Brain microvascular endothelial cell (primary cell): Measurements from ENCODE around the gene IP6K1.
"Not testable (repeated sequence)": the region's sequence is repeated elsewhere in the genome, so short reads cannot be mapped to it uniquely, and the experiment has no call there.

ENCODE experiments used
- DNase-seq: peaks from one replicate; pipeline ENCODE4 v3.0.0-alpha.2; 2020
- H3K27ac ChIP-seq: fragments of 250-450 bp; sonication (Bioruptor Pico); 2 replicates; pipeline ENCODE4 v1.5.1; 2020; ENCODE audit warnings: mild to moderate bottlenecking, moderate library complexity
- H3K27me3 ChIP-seq: fragments of 250-450 bp; sonication (Bioruptor Pico); replicated peaks from 2 replicates; pipeline ENCODE4 v1.5.1; 2020; ENCODE audit warnings: mild to moderate bottlenecking
- H3K36me3 ChIP-seq: fragments of 250-450 bp; sonication (Bioruptor Pico); replicated peaks from 2 replicates; pipeline ENCODE4 v1.5.1; 2020; ENCODE audit warnings: mild to moderate bottlenecking
- H3K4me3 ChIP-seq: 2 replicates; pipeline ENCODE4 v1.5.1; 2011; ENCODE audit warnings: low read depth, mild to moderate bottlenecking, control low read depth, low read length, moderate library complexity
- in situ Hi-C: cut with HindIII; loops from 2 replicates; pipeline ENCODE4 v1.10.0; 2017; ENCODE audit warnings: low sequenced_read_pairs, low pct_ligation_motif_present
- TF ChIP-seq, protein P1 (sequence below): IDR thresholded peaks from 2 replicates; pipeline ENCODE4 v1.5.1; 2011; ENCODE audit warnings: low read depth, mild to moderate bottlenecking, moderate library complexity, low read length, control low read depth, inconsistent platforms; ENCODE audit errors: missing control alignments

The IP6K1 gene

DNA sequence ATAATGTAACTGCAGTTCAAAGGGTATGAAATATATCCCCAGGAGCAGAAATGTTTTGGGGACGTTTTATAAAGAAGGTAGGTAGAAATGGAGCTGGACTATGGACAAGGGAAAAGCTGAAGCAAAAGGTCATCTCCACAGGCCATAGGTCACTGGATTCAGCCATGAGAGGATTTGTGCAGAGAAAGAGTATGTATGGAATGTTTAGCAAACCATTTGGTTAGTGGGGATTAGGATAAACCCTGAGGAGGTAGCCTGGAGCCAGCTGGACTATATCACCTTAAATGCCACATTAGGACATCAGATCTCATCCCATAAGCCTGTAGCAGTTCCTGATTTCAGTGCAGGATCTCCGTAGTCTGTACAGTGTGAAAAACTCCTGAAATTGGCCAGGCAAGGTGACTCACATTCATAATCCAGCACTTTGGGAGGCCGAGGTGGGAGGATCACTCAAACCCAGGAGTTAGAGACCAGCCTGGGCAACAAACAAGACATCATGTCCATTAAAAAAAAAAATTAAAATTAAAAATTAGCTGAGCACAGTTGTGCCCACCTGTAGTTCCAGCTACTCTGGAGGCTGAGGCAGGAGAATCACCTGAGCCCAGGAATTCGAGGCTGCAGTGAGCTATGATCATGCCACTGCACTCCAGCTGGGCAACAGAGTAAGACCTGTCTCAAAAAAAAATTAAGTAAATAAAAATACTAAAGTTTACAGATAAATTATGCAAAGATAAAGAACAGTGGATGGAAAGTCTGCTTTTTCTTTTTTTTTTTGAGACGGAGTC, 4.7 kb downstream of the IP6K1 start:
- DNase-seq = no peak

DNA sequence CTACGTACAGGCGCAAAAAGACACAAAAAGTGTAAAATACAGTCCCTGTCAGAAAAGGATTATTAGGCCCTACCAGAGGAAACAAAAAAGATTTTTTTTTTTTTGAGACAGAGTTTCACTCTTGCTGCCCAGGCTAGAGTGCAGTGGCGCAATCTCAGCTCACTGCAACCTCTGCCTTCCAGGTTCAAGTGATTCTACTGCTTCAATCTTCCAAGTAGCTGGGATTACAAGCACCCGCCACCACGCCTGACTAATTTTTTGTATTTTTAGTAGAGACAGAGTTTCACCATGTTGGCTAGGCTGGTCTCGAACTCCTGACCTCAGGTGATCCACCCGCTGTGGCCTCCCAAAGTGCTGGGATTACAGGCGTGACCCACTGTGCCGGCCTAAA, 5.4 kb downstream of the IP6K1 start:
- H3K4me3 ChIP-seq, in situ Hi-C loops, H3K27ac ChIP-seq, DNase-seq, H3K27me3 ChIP-seq: not testable (repeated sequence)
- peaks cover 10% of the 10 kb centered on the region for H3K36me3 ChIP-seq

More for the DNA sequence above, 4.7 kb downstream of the IP6K1 start:
- peaks cover 10% of the 10 kb centered on the region for H3K36me3 ChIP-seq
- H3K27ac ChIP-seq = no peak overlapping the region
- TF ChIP-seq, protein P1, sequence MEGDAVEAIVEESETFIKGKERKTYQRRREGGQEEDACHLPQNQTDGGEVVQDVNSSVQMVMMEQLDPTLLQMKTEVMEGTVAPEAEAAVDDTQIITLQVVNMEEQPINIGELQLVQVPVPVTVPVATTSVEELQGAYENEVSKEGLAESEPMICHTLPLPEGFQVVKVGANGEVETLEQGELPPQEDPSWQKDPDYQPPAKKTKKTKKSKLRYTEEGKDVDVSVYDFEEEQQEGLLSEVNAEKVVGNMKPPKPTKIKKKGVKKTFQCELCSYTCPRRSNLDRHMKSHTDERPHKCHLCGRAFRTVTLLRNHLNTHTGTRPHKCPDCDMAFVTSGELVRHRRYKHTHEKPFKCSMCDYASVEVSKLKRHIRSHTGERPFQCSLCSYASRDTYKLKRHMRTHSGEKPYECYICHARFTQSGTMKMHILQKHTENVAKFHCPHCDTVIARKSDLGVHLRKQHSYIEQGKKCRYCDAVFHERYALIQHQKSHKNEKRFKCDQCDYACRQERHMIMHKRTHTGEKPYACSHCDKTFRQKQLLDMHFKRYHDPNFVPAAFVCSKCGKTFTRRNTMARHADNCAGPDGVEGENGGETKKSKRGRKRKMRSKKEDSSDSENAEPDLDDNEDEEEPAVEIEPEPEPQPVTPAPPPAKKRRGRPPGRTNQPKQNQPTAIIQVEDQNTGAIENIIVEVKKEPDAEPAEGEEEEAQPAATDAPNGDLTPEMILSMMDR = no peak
- H3K27me3 ChIP-seq = no peaks in the 10 kb centered on the region
- in situ Hi-C loops = no loop called here
- H3K4me3 ChIP-seq = no peak overlapping the region

DNA sequence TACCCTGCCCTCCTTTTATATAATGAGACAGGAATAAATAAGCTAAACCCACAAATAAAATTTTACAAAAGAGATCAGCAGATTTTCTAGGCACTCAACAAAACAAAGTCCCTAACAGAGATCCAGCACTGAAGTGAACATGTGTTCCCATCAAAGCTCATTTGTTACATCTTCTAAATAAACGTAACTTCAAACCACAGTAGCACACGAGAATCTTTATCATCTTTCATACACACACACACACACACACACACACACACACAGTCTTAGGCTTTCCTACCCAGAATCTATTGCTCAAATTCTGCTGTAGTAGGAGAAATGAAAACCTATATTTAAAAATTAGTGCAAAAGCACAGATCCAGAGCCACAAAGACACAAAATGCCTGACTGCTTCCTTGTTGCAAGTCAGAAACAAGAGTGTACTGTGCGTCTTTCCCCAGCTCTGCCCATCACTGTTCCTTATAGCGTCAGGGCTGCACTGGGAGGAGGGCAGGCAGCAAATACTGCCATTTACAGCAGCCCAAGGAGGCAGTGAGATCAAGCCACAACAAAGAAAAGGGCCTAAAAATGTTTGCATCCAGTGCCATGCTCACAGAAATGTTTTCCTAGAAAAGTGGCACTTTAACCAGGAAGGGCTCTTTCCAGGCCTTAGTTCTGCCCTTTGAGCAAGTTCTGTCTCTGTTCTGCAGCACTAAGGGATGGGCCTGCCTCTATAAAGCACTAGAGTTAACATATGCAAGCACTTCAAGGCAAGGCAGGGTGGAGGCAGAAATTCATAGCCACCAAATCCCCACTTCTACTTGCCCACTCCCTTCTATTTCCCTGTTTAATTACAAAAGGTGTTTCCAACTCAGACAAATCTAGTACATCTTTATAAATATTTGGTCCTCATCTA, 6.0 kb downstream of the IP6K1 start:
- TF ChIP-seq, protein P1 = no peak
- Histone ChIP-seq H3K27ac (no peak overlapping the region), H3K36me3 (peaks cover 10% of the 10 kb centered on the region)

DNA sequence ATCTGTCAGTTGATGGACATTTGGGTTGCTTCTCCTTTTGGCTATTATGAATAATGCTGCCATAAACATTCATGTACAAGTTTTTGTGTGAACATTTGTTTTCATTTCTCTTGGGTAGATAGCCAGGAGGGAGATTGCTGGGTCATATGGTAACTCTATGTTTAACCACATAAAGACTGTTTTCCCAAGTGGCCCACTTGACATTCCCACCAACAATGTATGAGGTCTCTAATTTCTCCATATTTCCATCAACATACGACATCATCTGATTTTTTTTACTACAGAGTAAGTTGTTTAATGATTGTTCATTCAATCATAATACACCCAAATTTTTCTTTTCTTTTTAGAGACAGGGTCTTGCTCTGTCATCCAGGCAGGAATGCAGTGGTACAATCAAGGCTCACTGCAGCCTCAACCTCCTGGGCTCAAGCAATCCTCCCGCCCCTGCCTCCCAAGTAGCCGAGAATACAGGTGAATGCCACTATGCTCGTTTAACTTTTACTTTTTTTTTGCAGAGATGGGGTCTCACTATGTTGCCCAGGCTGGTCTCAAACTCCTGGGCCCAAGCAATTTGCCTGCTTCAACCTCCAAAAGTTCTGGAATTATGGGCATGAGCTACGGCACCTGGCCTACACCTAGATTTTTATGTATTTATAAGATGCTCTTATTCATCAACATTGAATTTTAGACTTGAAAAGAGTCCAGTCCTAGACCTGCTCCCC, 6.8 kb downstream of the IP6K1 start:
- no peaks in the 10 kb centered on the region for H3K27me3 ChIP-seq
- H3K27ac ChIP-seq = no peak overlapping the region
- H3K4me3 ChIP-seq = no peak overlapping the region
- peaks cover 8% of the 10 kb centered on the region for H3K36me3 ChIP-seq
- in situ Hi-C loops = no loop called here
- DNase-seq = no peak
- TF ChIP-seq, protein P1 = no peak

More for the DNA sequence above, 6.0 kb downstream of the IP6K1 start:
- DNase-seq = no peak
- in situ Hi-C loops = no loop called here
- Histone ChIP-seq H3K4me3 (no peak overlapping the region), H3K27me3 (no peaks in the 10 kb centered on the region)

GRCh38 chr3:49776101-49776500, 10.2 kb downstream of the IP6K1 start:
- DNase-seq, in situ Hi-C loops, H3K4me3 ChIP-seq, H3K36me3 ChIP-seq, H3K27ac ChIP-seq, H3K27me3 ChIP-seq: not testable (repeated sequence)

- no peak for DNase-seq
- Histone ChIP-seq H3K4me3 (no peak overlapping the region), H3K27me3 (no peaks in the 10 kb centered on the region), H3K36me3 (no peaks in the 10 kb centered on the region), H3K27ac (no peak overlapping the region)
- TF ChIP-seq, protein P1 = no peak
- in situ Hi-C loops = no loop called here
These were observed 10.8 kb downstream of the IP6K1 start for GRCh38 chr3:49775538-49775937.
